Endothelial cell of umbilical vein (primary cell): ENCODE results near the gene TEX36. TPM values are rescaled to one million over a fixed set of nuclear protein-coding genes. Genes with fewer than 3 reads are reported as not detected.

ENCODE experiments used
- BruUV-seq: library from RNA; stranded (reverse); fragments of 400-500 nt; replicated peaks from 2 replicates; lab custom pipeline; 2021; lab: Mats Ljungman, UMichigan
- CTCF ChIA-PET: fragments of 300-600, 350-600 bp; sonication (Branson Sonifier 250); formaldehyde crosslinking; loops from one replicate; lab custom pipeline; 2021; ENCODE audit warnings: antibody characterized with exemption, inconsistent platforms; lab: Charles Lee
- POLR2A ChIA-PET: fragments of 300-600, 350-600 bp; sonication (Branson Sonifier 250); formaldehyde crosslinking; loops from one replicate; lab custom pipeline; 2021; ENCODE audit warnings: antibody characterized with exemption, inconsistent platforms; lab: Charles Lee
- DNase-seq: peaks from one replicate; pipeline ENCODE4 v3.0.0-alpha.2; 2011; ENCODE audit warnings: low read depth, low spot score
- FAIRE-seq: peaks from 2 replicates; lab custom pipeline; 2011; peaks lifted over from hg19 to GRCh38; lab: Jason Lieb, UNC
- H2AFZ ChIP-seq: 2 replicates; pipeline ENCODE4 v1.6.0; 2012; ENCODE audit warnings: low read depth, low read length, control low read depth, inconsistent platforms
- H3K27ac ChIP-seq: 2 replicates; pipeline ENCODE4 v1.5.1; 2011; ENCODE audit warnings: low read depth, mild to moderate bottlenecking, control low read depth, low read length, moderate library complexity; ENCODE audit not compliant: insufficient read depth
- H3K27me3 ChIP-seq, 2 experiments: 2 replicates each; pipeline versions ENCODE4 v1.6.0 to v1.6.1; 2011; ENCODE audit warnings: low read length in 2 of 2, mixed read lengths in 1 of 2; ENCODE audit not compliant: control insufficient read depth in 2 of 2, insufficient read depth in 2 of 2
- H3K36me3 ChIP-seq, 2 experiments: 2 replicates in 1 of 2; 3 replicates in 1 of 2; pipeline ENCODE4 v1.5.1; 2011; ENCODE audit warnings: low read length in 2 of 2, mild to moderate bottlenecking in 1 of 2, moderate library complexity in 1 of 2; ENCODE audit not compliant: control insufficient read depth in 2 of 2, insufficient read depth in 2 of 2; ENCODE audit errors: extremely low read depth in 1 of 2
- H3K4me1 ChIP-seq: 3 replicates; pipeline ENCODE4 v1.5.1; 2011; ENCODE audit warnings: mild to moderate bottlenecking, low read length; ENCODE audit not compliant: control insufficient read depth, insufficient read depth; ENCODE audit errors: extremely low read depth
- H3K4me2 ChIP-seq: 2 replicates; pipeline ENCODE4 v1.6.1; 2011; ENCODE audit warnings: low read length, control low read depth, mixed read lengths; ENCODE audit not compliant: insufficient read depth
- H3K4me3 ChIP-seq, 3 experiments: fragments of 200-600 bp in 1 of 3; sonication (generic), shearing (Covaris generic) in 1 of 3; replicated peaks in 1 of 3; 2 replicates each; pipeline ENCODE4 v1.5.1; 2011 to 2016; ENCODE audit warnings: control low read depth in 3 of 3, low read length in 3 of 3, mild to moderate bottlenecking in 2 of 3, inconsistent platforms in 1 of 3, low read depth in 1 of 3, moderate library complexity in 1 of 3; ENCODE audit not compliant: insufficient read depth in 1 of 3
- H3K79me2 ChIP-seq: 2 replicates; pipeline ENCODE4 v1.6.0; 2012; ENCODE audit warnings: low read length, inconsistent platforms; ENCODE audit not compliant: control insufficient read depth, insufficient read depth
- H3K9ac ChIP-seq: replicated peaks from 2 replicates; pipeline ENCODE3; 2011; ENCODE audit warnings: low read length, control low read depth; ENCODE audit not compliant: insufficient read depth; ENCODE audit errors: extremely low read depth
- H3K9me1 ChIP-seq: replicated peaks from 3 replicates; pipeline ENCODE4 v1.6.0; 2011; ENCODE audit warnings: mild to moderate bottlenecking, low read length; ENCODE audit not compliant: control insufficient read depth, insufficient read depth; ENCODE audit errors: extremely low read depth
- H3K9me3 ChIP-seq: replicated peaks from 2 replicates; pipeline ENCODE4 v1.5.1; 2012; ENCODE audit warnings: low read length, inconsistent platforms; ENCODE audit not compliant: control insufficient read depth, insufficient read depth
- H4K20me1 ChIP-seq: replicated peaks from 2 replicates; pipeline ENCODE3; 2011; ENCODE audit warnings: mild to moderate bottlenecking, low read length; ENCODE audit not compliant: control insufficient read depth, insufficient read depth; ENCODE audit errors: extremely low read depth
- EZH2 ChIP-seq: IDR thresholded peaks from 2 replicates; pipeline ENCODE4 v1.6.1; 2012; ENCODE audit warnings: borderline replicate concordance, low read depth, mild to moderate bottlenecking, moderate library complexity, low read length, inconsistent platforms; ENCODE audit not compliant: severe bottlenecking
- FOS ChIP-seq: IDR thresholded peaks from 2 replicates; pipeline ENCODE4 v1.6.1; 2011; ENCODE audit warnings: mild to moderate bottlenecking, low read length, moderate library complexity, borderline replicate concordance; ENCODE audit not compliant: insufficient read depth
- GATA2 ChIP-seq: IDR thresholded peaks from 2 replicates; pipeline ENCODE4 v1.7.0; 2011; ENCODE audit warnings: low read depth, mild to moderate bottlenecking, moderate library complexity, mixed read lengths, low read length; ENCODE audit not compliant: insufficient read length, insufficient read depth
- JUN ChIP-seq: IDR thresholded peaks from 2 replicates; pipeline ENCODE4 v1.6.1; 2011; ENCODE audit warnings: borderline replicate concordance, low read depth; ENCODE audit not compliant: insufficient read length, insufficient read depth
- MAX ChIP-seq: IDR thresholded peaks from 2 replicates; pipeline ENCODE4 v1.6.1; 2011; ENCODE audit not compliant: insufficient read depth, insufficient read length
- MYC ChIP-seq: IDR thresholded peaks from one replicate; pipeline ENCODE4 v1.6.1; 2011; ENCODE audit warnings: mild to moderate bottlenecking, low read depth, low read length
- POLR2A ChIP-seq: IDR thresholded peaks from 2 replicates; pipeline ENCODE4 v1.6.1; 2012; ENCODE audit warnings: low read depth, mild to moderate bottlenecking, control low read depth, low read length
- POLR2AphosphoS5 ChIP-seq: IDR thresholded peaks from 2 replicates; pipeline ENCODE4 v1.6.1; 2012; ENCODE audit warnings: low read depth, mild to moderate bottlenecking, control low read depth, low read length, moderate library complexity; ENCODE audit not compliant: insufficient read depth
- dilution Hi-C: fragments of 300-500 bp; cut with MboI; formaldehyde crosslinking; loops from one replicate; pipeline ENCODE4 v1.15.0; 2019; ENCODE audit warnings: low sequenced_read_pairs; ENCODE audit not compliant: extremely low pct_ligation_motif_present
- intact Hi-C: fragments of 100-400 bp; cut with micrococcal nuclease; formaldehyde crosslinking; loops from one replicate; pipeline ENCODE4 v1.10.0; 2022
- polyA plus RNA-seq, 4 experiments: library from polyadenylated mRNA; depleted of rRNA in 3 of 4; stranded (reverse) in 3 of 4; unstranded in 1 of 4; fragments of >200 nt; gene quantifications; 2 replicates each; pipeline versions ENCODE4 v1.2.1 to v1.2.3, GENCODE V29; 2011 to 2012; ENCODE audit warnings: missing spikeins in 1 of 4
- total RNA-seq: library from RNA; stranded (reverse); gene quantifications from 2 replicates; pipeline ENCODE4 v1.2.3, GENCODE V29; 2021
- TF ChIP-seq, protein P1 (sequence below), 2 donors: IDR thresholded peaks; 1 replicate in 1 of 2; 2 replicates in 1 of 2; pipeline ENCODE4 v1.5.1; 2011; ENCODE audit warnings: low read length in 2 of 2, mild to moderate bottlenecking in 2 of 2, moderate library complexity in 2 of 2, control low read depth in 1 of 2, inconsistent platforms in 1 of 2, low read depth in 1 of 2; ENCODE audit not compliant: insufficient read depth in 1 of 2; ENCODE audit errors: extremely low read depth in 1 of 2

The TEX36 gene
- total and polyA plus RNA-seq, 2 donors (not counting 3 experiments of a cell fraction or from before 2014, with no cell fraction given), result not detected

- POLR2A ChIA-PET, result no interaction called here
- no peak overlapping the region for H3K4me2 ChIP-seq
- H3K4me3 ChIP-seq, result no peak overlapping the region
- no peaks in the 10 kb centered on the region for H3K4me1 ChIP-seq
- no peaks in the 10 kb centered on the region for H3K27me3 ChIP-seq
- TF ChIP-seq POLR2A, result no peak
- TF ChIP-seq EZH2, result no peak
- TF ChIP-seq FOS, result no peak
- no peak for TF ChIP-seq JUN
- no peak for TF ChIP-seq POLR2AphosphoS5
- TF ChIP-seq GATA2, result no peak
- TF ChIP-seq, protein P1, sequence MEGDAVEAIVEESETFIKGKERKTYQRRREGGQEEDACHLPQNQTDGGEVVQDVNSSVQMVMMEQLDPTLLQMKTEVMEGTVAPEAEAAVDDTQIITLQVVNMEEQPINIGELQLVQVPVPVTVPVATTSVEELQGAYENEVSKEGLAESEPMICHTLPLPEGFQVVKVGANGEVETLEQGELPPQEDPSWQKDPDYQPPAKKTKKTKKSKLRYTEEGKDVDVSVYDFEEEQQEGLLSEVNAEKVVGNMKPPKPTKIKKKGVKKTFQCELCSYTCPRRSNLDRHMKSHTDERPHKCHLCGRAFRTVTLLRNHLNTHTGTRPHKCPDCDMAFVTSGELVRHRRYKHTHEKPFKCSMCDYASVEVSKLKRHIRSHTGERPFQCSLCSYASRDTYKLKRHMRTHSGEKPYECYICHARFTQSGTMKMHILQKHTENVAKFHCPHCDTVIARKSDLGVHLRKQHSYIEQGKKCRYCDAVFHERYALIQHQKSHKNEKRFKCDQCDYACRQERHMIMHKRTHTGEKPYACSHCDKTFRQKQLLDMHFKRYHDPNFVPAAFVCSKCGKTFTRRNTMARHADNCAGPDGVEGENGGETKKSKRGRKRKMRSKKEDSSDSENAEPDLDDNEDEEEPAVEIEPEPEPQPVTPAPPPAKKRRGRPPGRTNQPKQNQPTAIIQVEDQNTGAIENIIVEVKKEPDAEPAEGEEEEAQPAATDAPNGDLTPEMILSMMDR (IDR thresholded peaks at IDR 0.05; ENCODE audit: extremely low read depth in 1 of 2, insufficient read depth in 1 of 2, low read depth in 1 of 2, low read length in 2 of 2), result no peak
- no peak for TF ChIP-seq MAX
- no peak for TF ChIP-seq MYC
- H2AFZ ChIP-seq, result no peak overlapping the region
- no peak overlapping the region for H3K9ac ChIP-seq
- CTCF ChIA-PET, result no interaction called here
- peaks cover 3% of the 10 kb centered on the region for H3K79me2 ChIP-seq
- DNase-seq (no peak), FAIRE-seq (no peak)
- BruUV-seq, result no TSS peak
- no peaks in the 10 kb centered on the region for H4K20me1 ChIP-seq
- H3K9me1 ChIP-seq, result no peaks in the 10 kb centered on the region
- H3K27ac ChIP-seq, result no peak overlapping the region
- intact Hi-C loops, result no loop called here
- dilution Hi-C loops, result no loop called here
- no peaks in the 10 kb centered on the region for H3K9me3 ChIP-seq
- peaks cover 24 to 41% of the 10 kb centered on the region in 2 experiments for H3K36me3 ChIP-seq
Measured at GRCh38 chr10:125726914-125727313, 44.0 kb upstream of the TEX36 start.
